ENCODE measurements around the gene ARHGAP9. TPM values are rescaled to one million over a fixed set of nuclear protein-coding genes. Genes with fewer than 3 reads are reported as not detected.
A peak's percentile ranks its signal among the peaks of the same experiment; 100 is the strongest.

ARHGAP9 gene
- total and polyA plus RNA-seq, 2 of the 8 experiments (the other 6 are each of a cell fraction or from before 2014, with no cell fraction given), result 3.2 to 6.0 TPM

DNA sequence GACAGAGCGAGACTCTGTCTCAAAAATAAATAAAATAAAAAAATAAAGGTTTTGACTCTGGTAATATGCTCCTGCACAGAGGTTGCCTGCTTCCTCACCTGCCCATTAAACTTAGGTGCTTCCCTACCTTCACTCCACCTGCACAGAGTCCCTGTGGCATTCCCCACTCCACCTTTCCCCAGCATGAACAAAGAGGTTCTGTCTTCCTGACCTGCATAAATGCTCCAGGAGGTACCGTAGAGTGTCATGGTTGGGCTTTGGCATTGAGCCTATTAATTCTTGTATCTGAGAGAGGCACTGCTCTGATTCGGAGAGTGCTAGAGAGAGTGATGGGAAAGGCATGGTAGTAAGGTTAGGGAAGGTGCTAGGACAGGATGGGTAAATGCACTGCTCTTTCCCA is 6.3 kb downstream of the ARHGAP9 start:
- Histone ChIP-seq H3K56ac (replicated peaks; ENCODE audit: insufficient read length, low read depth, low read length) (no peak overlapping the region), H3K79me1 (ENCODE audit: low read depth, low read length) (no peaks in the 10 kb centered on the region), H3K23me2 (ENCODE audit: low read depth, low read length) (peaks cover 8% of the 10 kb centered on the region; the same call in 1 of the 2 replicates), H3K4ac (replicated peaks; ENCODE audit: insufficient read length, low read depth, low read length) (no peak overlapping the region), H4K20me1 (replicated peaks in 1 of 2; ENCODE audit: control insufficient read depth in 1 of 2, insufficient read depth in 2 of 2, low read length in 2 of 2) (peaks cover 0 to 4% of the 10 kb centered on the region in 2 experiments), H2AK5ac (ENCODE audit: low read depth, low read length) (no peak overlapping the region), H3K9ac (replicated peaks in 1 of 4; ENCODE audit: extremely low read depth in 1 of 4, low read depth in 3 of 4, low read length in 3 of 4) (no peak overlapping the region), H2BK15ac (ENCODE audit: low read length) (no peak overlapping the region), H2BK120ac (replicated peaks; ENCODE audit: low read depth, low read length) (no peak overlapping the region), H3K79me2 (ENCODE audit: control insufficient read depth in 1 of 2, insufficient read depth in 2 of 2, low read length in 2 of 2) (no peaks in the 10 kb centered on the region), H4K8ac (ENCODE audit: extremely low read depth, insufficient read depth, low read length) (no peak overlapping the region), H3K18ac (ENCODE audit: extremely low read depth, low read length) (no peak overlapping the region), H3K9me3 (ENCODE audit: insufficient read depth in 2 of 2, low read depth in 1 of 2, low read length in 1 of 2) (no peaks in the 10 kb centered on the region), H3K4me2 (ENCODE audit: insufficient read depth in 1 of 2, low read depth in 2 of 2, low read length in 2 of 2) (no peak overlapping the region), H4K91ac (replicated peaks; ENCODE audit: insufficient read length, low read length) (no peak overlapping the region), H2BK20ac (ENCODE audit: low read length) (no peak overlapping the region), H3K4me3 (ENCODE audit: extremely low read depth in 1 of 4, insufficient read depth in 2 of 4, low read depth in 3 of 4, low read length in 4 of 4) (no peak overlapping the region), H3K27me3 (replicated peaks in 1 of 4; ENCODE audit: control insufficient read depth in 3 of 4, extremely low read depth in 1 of 4, insufficient read depth in 3 of 4, low read length in 3 of 4) (peaks cover 20 to 49% (median 42%) of the 10 kb centered on the region in 4 experiments), H2BK12ac (ENCODE audit: low read depth, low read length) (no peak overlapping the region), H3K23ac (ENCODE audit: insufficient read length) (peak overlapping the region; percentile 39), H4K5ac (ENCODE audit: insufficient read length, low read depth, low read length) (no peak overlapping the region), H3K36me3 (ENCODE audit: control insufficient read depth in 2 of 4, insufficient read depth in 4 of 4, low read length in 3 of 4) (peaks cover 0 to 7% (median 2%) of the 10 kb centered on the region in 4 experiments; a peak in 3 of 8 replicates), H3K14ac (ENCODE audit: insufficient read length) (no peak overlapping the region), H3K27ac (ENCODE audit: low read depth, low read length) (no peak overlapping the region), H3K4me1 (replicated peaks in 1 of 4; ENCODE audit: control insufficient read depth in 3 of 4, insufficient read depth in 4 of 4, low read length in 3 of 4) (peaks cover 0 to 25% (median 11%) of the 10 kb centered on the region in 4 experiments; a peak in 6 of 7 replicates), H2BK5ac (ENCODE audit: low read depth, low read length) (no peak overlapping the region), H2AFZ (ENCODE audit: low read length) (no peak overlapping the region)
- DNase-seq (ENCODE audit: low read depth in 1 of 2, low spot score in 2 of 2), result no peak
- WGBS, 2 experiments (ENCODE audit: extremely low coverage in 1 of 2, insufficient coverage in 1 of 2, insufficient read length in 1 of 2, insufficient replicate concordance in 2 of 2, low coverage in 1 of 2, low lambda C conversion rate in 2 of 2, missing lambda C conversion rate in 1 of 2), result 89% methylated on average over 3 of the region's 3 CpGs; no CpG with 5 or more reads in 1 of the 2 experiments
- no peak for FAIRE-seq
- TF ChIP-seq CHD1 (IDR thresholded peaks at IDR 0.05; ENCODE audit: low read depth, low read length), result no peak
- TF ChIP-seq CREB1 (IDR thresholded peaks at IDR 0.05), result no peak
- CTCF ChIA-PET (ENCODE audit: partially characterized antibody), result interaction anchor here (0.8 to 25.1 kb wide), 3 partner anchors 13 to 166 kb away, joined by 3 to 441 read pairs (median 34); partner anchors contain the start of genes GLI1, INHBE and MARS1
- POLR2A ChIA-PET (ENCODE audit: partially characterized antibody), result interaction anchor here (0.6 kb wide), 1 partner anchor 72 kb away, joined by 3 read pairs; no protein-coding TSS in a partner anchor

Data from H1 (cell line).